ENCODE data around the gene CARD9.

DNA sequence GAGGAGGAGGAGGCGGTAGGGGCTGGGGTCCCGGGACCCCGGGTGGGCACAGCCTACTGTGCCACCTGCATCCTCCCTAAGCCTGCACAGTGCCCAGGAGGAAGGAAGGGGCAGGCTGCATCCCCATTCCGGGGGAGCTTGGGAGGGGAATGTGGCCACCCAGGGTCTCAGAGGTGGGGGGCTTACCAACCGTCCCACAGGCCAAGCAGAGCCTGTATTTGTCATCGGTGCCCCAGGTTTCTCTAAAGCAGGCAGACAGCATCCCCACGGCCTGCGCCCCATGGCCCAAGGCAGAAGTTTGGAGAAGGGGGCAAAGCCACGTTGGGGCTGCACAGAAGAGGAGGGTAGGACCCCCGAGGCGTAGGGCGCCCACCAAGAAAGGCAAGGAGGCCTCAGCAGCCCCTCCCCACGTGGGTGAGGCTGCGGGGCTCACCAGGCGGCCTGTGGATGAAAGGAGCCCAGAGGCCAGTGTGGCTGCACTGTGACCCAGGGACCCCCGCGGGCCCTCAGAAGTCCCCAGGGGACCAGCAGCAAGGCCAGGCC is 46.6 kb downstream of the CARD9 start:
- TF ChIP-seq, protein P1, sequence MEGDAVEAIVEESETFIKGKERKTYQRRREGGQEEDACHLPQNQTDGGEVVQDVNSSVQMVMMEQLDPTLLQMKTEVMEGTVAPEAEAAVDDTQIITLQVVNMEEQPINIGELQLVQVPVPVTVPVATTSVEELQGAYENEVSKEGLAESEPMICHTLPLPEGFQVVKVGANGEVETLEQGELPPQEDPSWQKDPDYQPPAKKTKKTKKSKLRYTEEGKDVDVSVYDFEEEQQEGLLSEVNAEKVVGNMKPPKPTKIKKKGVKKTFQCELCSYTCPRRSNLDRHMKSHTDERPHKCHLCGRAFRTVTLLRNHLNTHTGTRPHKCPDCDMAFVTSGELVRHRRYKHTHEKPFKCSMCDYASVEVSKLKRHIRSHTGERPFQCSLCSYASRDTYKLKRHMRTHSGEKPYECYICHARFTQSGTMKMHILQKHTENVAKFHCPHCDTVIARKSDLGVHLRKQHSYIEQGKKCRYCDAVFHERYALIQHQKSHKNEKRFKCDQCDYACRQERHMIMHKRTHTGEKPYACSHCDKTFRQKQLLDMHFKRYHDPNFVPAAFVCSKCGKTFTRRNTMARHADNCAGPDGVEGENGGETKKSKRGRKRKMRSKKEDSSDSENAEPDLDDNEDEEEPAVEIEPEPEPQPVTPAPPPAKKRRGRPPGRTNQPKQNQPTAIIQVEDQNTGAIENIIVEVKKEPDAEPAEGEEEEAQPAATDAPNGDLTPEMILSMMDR (IDR thresholded peaks at IDR 0.05), result no peak
- no peak for TF ChIP-seq POLR2AphosphoS5 (IDR thresholded peaks at IDR 0.05)

All from transverse colon (tissue), 4 donors.